ENCODE measurements around the gene TXNDC8. TPM values are rescaled to one million over a fixed set of nuclear protein-coding genes. Genes with fewer than 3 reads are reported as not detected.

The TXNDC8 gene
- total and polyA plus RNA-seq, 2 experiments from 2014 or later, result not detected

- no peak for TF ChIP-seq ETS1 (IDR thresholded peaks at IDR 0.05)
- no peak for TF ChIP-seq NANOG (IDR thresholded peaks at IDR 0.05; ENCODE audit: borderline replicate concordance)
- no peak for TF ChIP-seq REST (IDR thresholded peaks at IDR 0.05; ENCODE audit: unreplicated experiment)
- no peak for TF ChIP-seq STAT1 (IDR thresholded peaks at IDR 0.05; ENCODE audit: unreplicated experiment)
These were observed 55.5 kb downstream of the TXNDC8 start (continued) for GRCh38 chr9:110282018-110282738.

- Histone ChIP-seq H3K4me1 (ENCODE audit: insufficient read depth) (no peaks in the 10 kb centered on the region), H3K27me3 (ENCODE audit: insufficient read depth) (no peaks in the 10 kb centered on the region), H3K9me2 (ENCODE audit: insufficient read depth) (no peaks in the 10 kb centered on the region), H4K20me1 (replicated peaks; ENCODE audit: insufficient read depth) (no peaks in the 10 kb centered on the region), H3K4me2 (no peak overlapping the region), H3K36me3 (ENCODE audit: insufficient read depth) (no peaks in the 10 kb centered on the region), H3K79me2 (replicated peaks; ENCODE audit: insufficient read depth) (no peaks in the 10 kb centered on the region), H3K27ac (ENCODE audit: low read depth) (no peak overlapping the region), H2AFZ (no peak overlapping the region), H3F3A (replicated peaks; ENCODE audit: low read depth) (no peaks in the 10 kb centered on the region), H3K4me3 (no peak overlapping the region)
- Mint-ChIP-seq H3K4me1 (no peaks in the 10 kb centered on the region), H3K36me3 (ENCODE audit: low read depth) (no peaks in the 10 kb centered on the region), H3K9me3 (no peaks in the 10 kb centered on the region), H3K27ac (no peak overlapping the region), H3K27me3 (ENCODE audit: insufficient read depth, low read depth, poor library complexity) (no peaks in the 10 kb centered on the region), H3K4me3 (no peak overlapping the region)
- ATAC-seq (no peak), DNase-seq (ENCODE audit: low spot score) (no peak)
- TF ChIP-seq CTCF (conservative IDR thresholded peaks at IDR 0.05; ENCODE audit: low read depth in 2 of 2) (no peak), REST (IDR thresholded peaks at IDR 0.05; ENCODE audit: unreplicated experiment) (no peak), CREB1 (CRISPR knock-in tag; IDR thresholded peaks at IDR 0.05; ENCODE audit: low read depth) (no peak), EZH2phosphoT487 (IDR thresholded peaks at IDR 0.05; ENCODE audit: unreplicated experiment) (no peak), STAT1 (IDR thresholded peaks at IDR 0.05; ENCODE audit: unreplicated experiment) (no peak)
These were observed 59.5 kb downstream of the TXNDC8 start for GRCh38 chr9:110278080-110278707.
